A549 (cell line): ENCODE data around the gene MRPL18. TPM values are rescaled to one million over a fixed set of nuclear protein-coding genes. Genes with fewer than 3 reads are reported as not detected.

ENCODE experiments used
- ATAC-seq, 2 experiments: fragments of 200-7000 bp in 1 of 2; fragments of >200 bp in 1 of 2; cut with Nextera tagmentation in 1 of 2; cut with Tn5 transposase in 1 of 2; 3 replicates each; pipeline versions ENCODE4 v1.8.0 to v1.9.1; 2018 to 2020; ENCODE audit warnings: mild to moderate bottlenecking in 1 of 2, moderate library complexity in 1 of 2
- CTCF ChIA-PET: fragments of 300-600 bp; sonication (Branson Sonifier 250); formaldehyde crosslinking; extraction: SDS; loops from one replicate; lab custom pipeline; 2021; ENCODE audit warnings: antibody characterized with exemption, inconsistent platforms; lab: Yijun Ruan, JAX
- POLR2A ChIA-PET: fragments of 350-600 bp; formaldehyde crosslinking; extraction: SDS; loops from one replicate; lab custom pipeline; 2021; ENCODE audit warnings: antibody characterized with exemption, inconsistent platforms; lab: Yijun Ruan, JAX
- DNase-seq, 2 experiments: peaks; one replicate each; pipeline versions ENCODE4 v3.0.0 to v3.0.0-alpha.2; 2011 to 2016; ENCODE audit warnings: low read depth in 1 of 2, low spot score in 1 of 2
- FAIRE-seq: peaks from 2 replicates; lab custom pipeline; 2011; peaks lifted over from hg19 to GRCh38; lab: Jason Lieb, UNC
- H3K27ac ChIP-seq, 2 experiments: fragments of >200 bp; sonication (Bioruptor Twin); formaldehyde crosslinking; 3 replicates each; pipeline ENCODE4 v1.5.1; 2016 to 2017
- H3K4me1 ChIP-seq: fragments of >200 bp; sonication (Bioruptor Twin); formaldehyde crosslinking; 3 replicates; pipeline ENCODE4 v1.6.1; 2016
- H3K4me2 ChIP-seq: fragments of >200 bp; sonication (Bioruptor Twin); formaldehyde crosslinking; 3 replicates; pipeline ENCODE4 v1.6.1; 2016
- H3K4me3 ChIP-seq: fragments of >200 bp; sonication (Bioruptor Twin); formaldehyde crosslinking; 3 replicates; pipeline ENCODE4 v1.5.1; 2016
- H3K9me3 ChIP-seq: fragments of >200 bp; sonication (Bioruptor Twin); formaldehyde crosslinking; 3 replicates; pipeline ENCODE4 v1.6.1; 2016
- RNF2 ChIP-seq: fragments of 200-600 bp; sonication (generic); IDR thresholded peaks from 2 replicates; pipeline ENCODE4 v1.6.1; 2016; ENCODE audit warnings: low read depth, mild to moderate bottlenecking, antibody characterized with exemption, moderate library complexity, borderline replicate concordance
- SMC3 ChIP-seq: fragments of >200 bp; sonication (Bioruptor Twin); formaldehyde crosslinking; IDR thresholded peaks from 3 replicates; pipeline ENCODE4 v1.6.1; 2018; ENCODE audit warnings: inconsistent platforms
- WGBS: methylation state at CpG from one replicate; pipeline ENCODE4 v1.1.6; 2017; ENCODE audit errors: missing lambda C conversion rate; 5-methylcytosine and 5-hydroxymethylcytosine counted together
- polyA plus RNA-seq, 4 experiments: library from polyadenylated mRNA; depleted of rRNA in 3 of 4; stranded (reverse); fragments of >200 nt; fragmentation: RNase III in 1 of 4; extraction: RNeasy Plus Mini Kit Qiagen cat#74134 plus additional on column Dnase treatment in 1 of 4; gene quantifications; 2 replicates in 3 of 4; 3 replicates in 1 of 4; pipeline ENCODE4 v1.2.3, GENCODE V29; 2011 to 2017
- small RNA-seq, 6 experiments: library from RNA; depleted of rRNA; stranded (forward); fragments of <200 nt; gene quantifications; one replicate each; pipeline ENCODE3, GENCODE V24; 2012

MRPL18 gene
- polyA plus RNA-seq, 2 of the 4 experiments (the other 2 are of a cell fraction), result 115 to 142 TPM

- 82% methylated on average over 4 of the region's 13 CpGs for WGBS
- ATAC-seq, result no peak
- POLR2A ChIA-PET, result no interaction called here
Measured at GRCh38 chr6:159844737-159845645, 54.7 kb downstream of the MRPL18 start.

More at GRCh38 chr6:159844737-159845645, 54.7 kb downstream of the MRPL18 start:
- no peaks in the 10 kb centered on the region; the same call in 2 of the 3 replicates for H3K9me3 ChIP-seq
- no peak for DNase-seq
- CTCF ChIA-PET, result interaction anchor here (0.6 kb wide), 2 partner anchors 17 to 689 kb away, joined by 3 read pairs; no protein-coding TSS in a partner anchor
- H3K27ac ChIP-seq, result no peak overlapping the region
- H3K4me1 ChIP-seq, result no peaks in the 10 kb centered on the region
- no peak overlapping the region for H3K4me2 ChIP-seq
- no peak overlapping the region for H3K4me3 ChIP-seq
- no peak for TF ChIP-seq RNF2
- TF ChIP-seq SMC3, result no peak
- no peak for FAIRE-seq

Small RNA genes lying within 50 kb of the gene (small RNA-seq; reads per million reads assigned to genes)
- gene SNORA20, result 25.7 to 495 (median 28.9) reads per million in 6 experiments
- 0 reads per million in 6 experiments for gene SNORA29

Other genes with a start within 250 kb of the MRPL18 start
- gene SOD2, start 97.2 kb upstream of the MRPL18 start, polyA plus RNA-seq (2011; rRNA removed), result 34.8 and 63.2 TPM in 2 replicates
- 81.0 to 81.3 TPM (median 81.1 TPM) in 3 replicates for gene SOD2, start 97.2 kb upstream of the MRPL18 start, polyA plus RNA-seq (2017; fragmentation: RNase III; extraction: RNeasy Plus Mini Kit Qiagen cat#74134 plus additional on column Dnase treatment)
- gene WTAP, start 63.0 kb upstream of the MRPL18 start, polyA plus RNA-seq (2011; rRNA removed), result 42.4 and 46.1 TPM in 2 replicates
- 53.2 to 54.0 TPM (median 53.9 TPM) in 3 replicates for gene WTAP, start 63.0 kb upstream of the MRPL18 start, polyA plus RNA-seq (2017; fragmentation: RNase III; extraction: RNeasy Plus Mini Kit Qiagen cat#74134 plus additional on column Dnase treatment)
- gene ACAT2, start 28.4 kb upstream of the MRPL18 start, polyA plus RNA-seq (2011; rRNA removed), result 37.3 and 45.5 TPM in 2 replicates
- gene ACAT2, start 28.4 kb upstream of the MRPL18 start, polyA plus RNA-seq (2017; fragmentation: RNase III; extraction: RNeasy Plus Mini Kit Qiagen cat#74134 plus additional on column Dnase treatment), result 33.1 to 44.8 TPM (median 44.7 TPM) in 3 replicates
- 170 and 215 TPM in 2 replicates for gene TCP1, start 865 bp upstream of the MRPL18 start, polyA plus RNA-seq (2011; rRNA removed)
- gene TCP1, start 865 bp upstream of the MRPL18 start, polyA plus RNA-seq (2017; fragmentation: RNase III; extraction: RNeasy Plus Mini Kit Qiagen cat#74134 plus additional on column Dnase treatment), result 367 to 416 TPM (median 379 TPM) in 3 replicates
- gene PNLDC1, start 9.8 kb downstream of the MRPL18 start, polyA plus RNA-seq (2011; rRNA removed), result 0.07 and 0.09 TPM in 2 replicates
- gene PNLDC1, start 9.8 kb downstream of the MRPL18 start, polyA plus RNA-seq (2017; fragmentation: RNase III; extraction: RNeasy Plus Mini Kit Qiagen cat#74134 plus additional on column Dnase treatment), result 0.08 to 0.13 TPM (median 0.12 TPM) in 3 replicates
- not detected in 2 replicates for gene MAS1, start 100.5 kb downstream of the MRPL18 start, polyA plus RNA-seq (2011; rRNA removed)
- not detected in 3 replicates for gene MAS1, start 100.5 kb downstream of the MRPL18 start, polyA plus RNA-seq (2017; fragmentation: RNase III; extraction: RNeasy Plus Mini Kit Qiagen cat#74134 plus additional on column Dnase treatment)
- 17.6 and 25.6 TPM in 2 replicates for gene IGF2R, start 178.6 kb downstream of the MRPL18 start, polyA plus RNA-seq (2011; rRNA removed)
- gene IGF2R, start 178.6 kb downstream of the MRPL18 start, polyA plus RNA-seq (2017; fragmentation: RNase III; extraction: RNeasy Plus Mini Kit Qiagen cat#74134 plus additional on column Dnase treatment), result 22.6 to 24.9 TPM (median 24.3 TPM) in 3 replicates